HG02884 (cell line): Measurements from ENCODE around the gene FBLN1.
"Not testable (repeated sequence)": the region's sequence is repeated elsewhere in the genome, so short reads cannot be mapped to it uniquely, and the experiment has no call there.

Experiments
- ATAC-seq: cut with Tn5 transposase; IDR thresholded peaks from one replicate; pipeline ENCODE4 v1.9.1; 2021; ENCODE audit warnings: mild to moderate bottlenecking, moderate library complexity; ENCODE audit not compliant: unreplicated experiment

Gene FBLN1

GRCh38 chr22:45547016-45547345, 44.3 kb downstream of the FBLN1 start:
- no peak for ATAC-seq

- no peak for ATAC-seq
Observed at GRCh38 chr22:45547731-45548130, 45.0 kb downstream of the FBLN1 start.

GRCh38 chr22:45548247-45548840, 45.7 kb downstream of the FBLN1 start:
- no peak for ATAC-seq

- ATAC-seq, result no peak
Observed at GRCh38 chr22:45548991-45549761, 46.5 kb downstream of the FBLN1 start.

- ATAC-seq, result no peak
Observed at GRCh38 chr22:45549762-45550378, 47.2 kb downstream of the FBLN1 start.

- no peak for ATAC-seq
Observed at GRCh38 chr22:45550416-45550815, 47.7 kb downstream of the FBLN1 start.

GRCh38 chr22:45550891-45551290, 48.2 kb downstream of the FBLN1 start:
- no peak for ATAC-seq

- no peak for ATAC-seq
Observed at GRCh38 chr22:45551310-45552016, 48.8 kb downstream of the FBLN1 start.

- ATAC-seq, result no peak
Observed at GRCh38 chr22:45552017-45552411, 49.3 kb downstream of the FBLN1 start.

- ATAC-seq, result no peak
Observed at GRCh38 chr22:45552580-45553350, 50.1 kb downstream of the FBLN1 start.

- no peak for ATAC-seq
Observed at GRCh38 chr22:45553351-45554039, 50.8 kb downstream of the FBLN1 start.

GRCh38 chr22:45554040-45554406, 51.3 kb downstream of the FBLN1 start:
- ATAC-seq, result no peak

GRCh38 chr22:45554861-45555260, 52.2 kb downstream of the FBLN1 start:
- no peak for ATAC-seq

- ATAC-seq, result not testable (repeated sequence)
Observed at GRCh38 chr22:45557926-45558325, 55.2 kb downstream of the FBLN1 start.

- ATAC-seq, result not testable (repeated sequence)
Observed at GRCh38 chr22:45560092-45560491, 57.4 kb downstream of the FBLN1 start.

- ATAC-seq, result not testable (repeated sequence)
Observed at GRCh38 chr22:45560761-45561160, 58.1 kb downstream of the FBLN1 start.

GRCh38 chr22:45562102-45562501, 59.4 kb downstream of the FBLN1 start:
- ATAC-seq, result no peak

GRCh38 chr22:45562537-45563361, 60.1 kb downstream of the FBLN1 start:
- ATAC-seq, result no peak

- no peak for ATAC-seq
Observed at GRCh38 chr22:45563362-45564040, 60.8 kb downstream of the FBLN1 start.
